HG03159 (cell line): ENCODE data around the gene EYS.
A peak's percentile ranks its signal among the peaks of the same experiment; 100 is the strongest.

Experiments used
- ATAC-seq: cut with Tn5 transposase; IDR thresholded peaks from one replicate; pipeline ENCODE4 v1.9.1; 2021; ENCODE audit warnings: mild to moderate bottlenecking, moderate library complexity; ENCODE audit not compliant: unreplicated experiment

EYS gene

DNA sequence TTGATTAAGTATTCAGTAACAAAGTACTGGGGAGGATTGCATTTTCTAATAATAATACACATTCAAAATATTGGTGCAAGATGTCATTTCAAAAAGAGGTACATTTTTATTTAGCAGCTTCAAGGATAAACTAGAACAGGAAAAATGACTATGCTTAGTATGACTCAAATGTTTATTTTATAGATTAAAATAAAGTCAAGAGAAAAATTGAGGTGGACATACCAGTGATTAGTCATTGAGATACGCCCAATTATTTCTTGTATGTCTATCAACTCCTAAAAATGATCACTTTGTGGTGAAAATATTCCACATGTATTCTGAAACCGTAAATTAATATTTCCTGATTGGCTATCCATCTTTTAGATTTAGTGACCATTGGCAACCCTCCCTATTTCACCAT is 1974.7 kb downstream of the EYS start:
- ATAC-seq: no peak

DNA sequence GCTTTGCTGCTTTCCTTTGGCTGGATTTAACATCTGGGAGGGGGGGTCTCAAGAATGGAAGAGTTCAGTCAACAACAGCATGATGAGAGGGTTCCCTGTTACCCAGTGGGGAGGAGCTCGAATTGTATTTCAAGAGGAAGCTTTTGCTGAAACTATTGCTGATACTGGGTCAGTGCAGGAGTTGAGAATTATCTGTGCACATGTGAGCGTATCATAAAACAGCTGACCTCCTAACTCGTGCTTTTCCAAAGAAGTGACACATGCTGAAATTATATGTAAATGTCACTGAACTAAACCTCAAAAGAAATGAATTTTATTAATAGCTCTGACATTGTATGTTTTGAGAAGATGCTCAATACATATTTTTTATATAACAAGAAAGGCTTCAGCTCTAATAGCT is 1975.1 kb downstream of the EYS start:
- ATAC-seq: no peak

DNA sequence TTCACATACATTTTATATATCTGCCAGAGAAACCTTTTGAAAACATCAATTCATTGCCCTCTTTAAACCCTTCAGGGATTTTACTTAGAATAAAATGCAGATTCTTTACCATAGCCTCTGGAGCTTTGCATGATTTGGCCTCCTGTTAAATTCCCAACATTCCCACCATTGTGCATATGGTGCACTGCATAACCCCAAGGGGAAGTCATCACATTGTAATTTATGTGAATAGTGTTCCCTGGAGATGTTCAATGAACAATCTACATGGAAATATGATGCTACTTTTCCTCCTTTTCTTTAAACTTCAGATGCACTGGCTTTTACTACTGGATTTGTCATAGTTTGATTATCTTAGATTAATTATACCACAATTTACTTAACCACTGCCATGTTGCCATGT is 1976.7 kb downstream of the EYS start:
- ATAC-seq: no peak

DNA sequence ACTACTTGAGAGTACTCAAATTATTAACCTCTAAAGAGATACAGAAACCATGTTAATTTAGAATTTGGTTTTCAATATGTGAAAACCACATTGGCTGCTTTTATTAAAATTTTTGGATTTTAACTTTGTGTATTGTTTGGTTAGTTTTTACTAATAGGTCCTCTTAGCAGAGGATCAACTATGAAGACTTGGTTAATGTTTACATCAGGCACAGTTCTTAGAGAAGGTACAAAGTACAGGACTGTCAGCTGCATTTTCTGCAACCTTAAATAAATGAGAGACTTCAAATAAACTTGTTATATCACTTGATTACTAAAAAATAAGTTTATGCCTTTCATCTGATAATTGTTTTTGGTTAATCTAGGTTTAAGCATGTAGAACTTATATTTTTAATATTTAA is 1982.3 kb downstream of the EYS start:
- ATAC-seq: no peak

DNA sequence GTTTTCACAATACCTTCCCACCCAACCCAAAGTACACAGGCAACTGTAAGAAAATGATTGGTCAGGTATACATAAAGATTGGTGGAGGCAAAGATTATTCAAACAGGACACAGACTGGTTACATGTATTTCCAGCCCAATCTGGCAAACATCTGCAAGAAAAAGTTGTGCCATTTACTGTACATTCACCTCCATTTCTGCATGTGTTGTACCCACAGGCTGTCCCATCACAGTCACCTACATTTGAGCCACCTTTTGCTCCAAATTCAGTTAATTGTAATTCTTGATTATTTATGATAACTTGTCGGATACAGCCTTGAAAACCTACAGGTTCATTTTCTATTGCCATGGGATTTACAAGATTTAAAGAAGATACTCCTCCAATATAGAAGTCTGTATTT is 1985.8 kb downstream of the EYS start:
- ATAC-seq: no peak

DNA sequence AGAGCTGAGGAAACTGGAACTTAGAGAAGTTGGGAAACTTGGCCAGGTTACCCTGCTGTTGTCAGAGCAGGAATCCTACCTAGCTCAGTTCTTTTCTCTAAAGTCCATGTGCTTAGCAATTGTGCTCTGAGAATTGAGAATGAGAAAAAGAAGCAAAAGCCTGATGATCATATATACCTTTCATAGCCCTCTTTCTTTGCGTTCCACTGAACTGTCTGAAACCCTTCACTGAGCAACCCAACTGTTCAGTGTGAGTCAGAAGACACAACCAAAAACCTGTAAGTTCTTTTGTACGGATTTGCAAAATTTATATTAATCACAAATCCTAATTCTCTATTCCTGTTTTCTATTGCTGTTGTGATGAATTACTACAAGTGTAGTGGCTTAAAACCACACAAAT is 1990.9 kb downstream of the EYS start:
- ATAC-seq: peak; percentile 46

DNA sequence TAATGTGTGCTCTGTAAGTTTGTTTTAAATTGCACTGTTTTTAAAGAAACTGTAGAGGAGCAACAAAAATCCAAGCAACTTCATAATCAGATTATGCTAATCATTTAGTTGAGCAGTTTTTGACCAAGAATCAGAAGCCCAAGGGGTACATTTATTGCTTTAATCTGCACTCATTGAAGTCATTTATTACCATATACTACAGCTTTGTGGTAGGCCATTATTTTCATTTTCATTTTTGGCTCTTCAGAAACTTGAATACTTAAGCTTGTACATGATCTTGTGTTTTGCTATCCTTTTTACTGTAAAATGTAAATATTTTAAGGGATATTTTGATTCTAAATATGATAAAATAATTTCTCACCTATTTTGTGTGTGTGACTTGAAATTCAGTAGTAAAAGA is 1992.9 kb downstream of the EYS start:
- peak; percentile 53 for ATAC-seq

DNA sequence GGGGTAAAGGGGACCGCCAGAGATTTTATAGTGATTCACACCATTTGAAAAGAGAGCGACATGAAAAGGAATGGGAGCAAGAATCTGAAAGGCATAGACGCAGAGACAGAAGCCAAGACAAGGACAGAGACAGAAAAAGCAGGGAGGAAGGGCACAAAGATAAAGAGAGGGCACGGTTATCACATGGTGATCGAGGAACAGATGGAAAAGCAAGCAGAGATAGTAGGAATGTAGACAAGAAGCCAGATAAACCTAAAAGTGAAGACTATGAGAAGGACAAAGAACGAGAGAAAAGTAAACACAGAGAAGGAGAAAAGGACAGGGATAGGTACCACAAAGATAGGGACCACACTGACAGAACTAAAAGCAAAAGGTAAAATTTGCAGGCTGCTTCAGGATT is 1993.7 kb downstream of the EYS start:
- no peak for ATAC-seq

DNA sequence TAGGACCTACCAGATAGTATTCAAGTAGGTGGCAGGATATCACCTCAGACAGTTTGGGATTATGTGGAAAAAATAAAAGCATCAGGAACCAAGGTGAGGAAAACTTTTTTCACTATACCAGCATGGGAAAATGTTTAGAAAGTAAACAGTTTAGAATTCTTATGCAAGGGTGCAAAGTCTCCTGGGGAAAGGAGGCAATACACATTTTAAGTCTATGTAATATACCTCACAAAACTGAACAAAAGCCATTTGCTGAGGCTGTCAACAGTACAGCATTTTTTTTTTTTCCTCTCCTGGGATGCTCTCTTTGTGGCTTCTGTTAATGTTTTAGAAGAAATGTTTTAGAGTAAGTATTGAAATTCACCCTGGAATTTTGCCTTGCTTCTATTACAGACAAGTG is 1997.9 kb downstream of the EYS start:
- ATAC-seq: no peak

DNA sequence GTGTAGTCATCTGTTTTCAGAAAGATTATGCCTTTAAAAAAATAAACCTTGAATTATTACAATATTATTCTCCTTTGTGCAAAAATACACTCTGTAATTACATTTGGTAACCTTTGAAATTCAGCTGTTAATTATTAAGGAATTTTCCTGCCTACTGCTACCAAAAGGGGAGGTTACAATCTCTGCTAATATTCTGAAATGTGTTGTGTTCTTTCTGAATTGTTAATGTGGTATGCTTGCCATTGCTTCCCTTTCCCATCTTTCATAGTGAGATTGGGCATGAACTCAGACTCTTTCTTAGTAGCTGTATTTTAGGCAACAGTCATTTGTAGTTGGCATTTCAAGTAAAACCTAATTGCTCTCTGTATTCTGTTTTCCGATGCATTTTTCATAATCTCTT is 1998.4 kb downstream of the EYS start:
- ATAC-seq: no peak

DNA sequence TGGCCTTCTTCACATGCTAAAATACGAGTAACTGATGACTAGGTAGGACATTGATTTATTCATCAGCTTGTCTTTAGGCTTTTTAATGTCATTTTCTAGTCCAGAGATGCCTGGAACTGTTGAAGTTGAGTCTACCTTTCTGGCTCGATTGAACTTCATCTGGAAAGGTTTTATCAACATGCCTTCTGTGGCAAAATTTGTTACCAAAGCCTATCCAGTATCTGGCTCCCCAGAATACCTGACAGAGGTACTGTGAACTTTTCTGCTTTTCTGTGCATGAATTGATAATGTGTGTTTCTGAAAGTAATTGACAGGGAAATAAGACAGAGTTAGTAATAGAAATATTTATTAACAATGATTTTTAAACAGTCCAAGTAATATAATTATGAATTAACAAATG is 2000.4 kb downstream of the EYS start:
- no peak for ATAC-seq

DNA sequence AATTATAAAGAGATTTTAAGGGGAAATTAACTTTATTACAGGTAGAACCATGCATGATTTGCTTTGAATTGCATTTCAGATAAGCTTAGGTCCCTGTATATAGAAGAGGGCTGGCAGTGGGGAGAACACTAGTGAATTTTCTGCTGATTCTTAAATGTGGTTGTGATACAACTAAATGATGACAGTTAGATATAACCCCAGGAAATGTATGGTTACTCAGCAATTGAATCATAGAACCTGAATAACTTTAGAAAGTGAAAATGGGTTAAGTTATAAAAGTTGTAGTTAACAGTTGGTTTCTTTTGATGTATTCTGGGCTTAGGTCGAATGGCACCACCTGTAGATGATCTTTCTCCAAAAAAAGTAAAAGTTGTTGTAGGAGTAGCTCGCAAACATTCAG is 2001.3 kb downstream of the EYS start:
- no peak for ATAC-seq

DNA sequence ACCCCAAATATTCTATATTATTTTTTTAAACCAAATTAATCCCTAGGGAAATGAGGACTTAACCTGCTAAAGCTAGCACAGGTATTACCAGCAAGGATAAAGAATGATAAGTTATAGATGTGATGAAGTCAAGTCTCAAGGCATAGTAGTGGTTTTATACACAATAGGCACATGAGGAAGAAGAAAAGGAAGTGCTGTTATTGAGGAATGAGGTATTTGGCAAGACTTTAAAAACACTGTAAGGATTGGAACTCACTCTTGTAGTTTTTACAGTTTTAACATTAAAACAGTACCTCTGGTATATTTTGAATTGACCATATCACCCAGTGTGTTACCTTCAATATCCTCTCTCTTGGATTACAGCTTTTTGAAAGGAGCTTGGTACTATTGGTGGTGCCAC is 2016.8 kb downstream of the EYS start:
- ATAC-seq: no peak

DNA sequence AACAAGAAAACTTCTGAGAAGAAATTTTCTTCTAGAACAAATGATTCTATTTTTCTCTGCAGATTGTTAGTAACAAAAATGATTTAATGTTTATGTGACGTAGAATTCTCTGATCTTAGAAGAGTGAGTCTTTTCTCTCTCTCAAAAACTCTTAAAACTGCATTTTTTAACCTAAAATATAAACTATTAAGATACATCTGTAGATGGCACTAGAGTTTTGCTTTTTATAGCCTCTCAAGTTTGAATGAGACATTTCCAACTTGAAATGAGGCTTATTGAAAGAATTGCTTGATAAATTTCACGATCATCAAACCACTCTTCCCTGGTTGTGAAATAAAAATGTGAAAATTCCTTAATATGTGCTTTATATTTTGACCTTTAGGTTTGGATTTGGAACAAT is 2017.6 kb downstream of the EYS start:
- ATAC-seq: no peak

DNA sequence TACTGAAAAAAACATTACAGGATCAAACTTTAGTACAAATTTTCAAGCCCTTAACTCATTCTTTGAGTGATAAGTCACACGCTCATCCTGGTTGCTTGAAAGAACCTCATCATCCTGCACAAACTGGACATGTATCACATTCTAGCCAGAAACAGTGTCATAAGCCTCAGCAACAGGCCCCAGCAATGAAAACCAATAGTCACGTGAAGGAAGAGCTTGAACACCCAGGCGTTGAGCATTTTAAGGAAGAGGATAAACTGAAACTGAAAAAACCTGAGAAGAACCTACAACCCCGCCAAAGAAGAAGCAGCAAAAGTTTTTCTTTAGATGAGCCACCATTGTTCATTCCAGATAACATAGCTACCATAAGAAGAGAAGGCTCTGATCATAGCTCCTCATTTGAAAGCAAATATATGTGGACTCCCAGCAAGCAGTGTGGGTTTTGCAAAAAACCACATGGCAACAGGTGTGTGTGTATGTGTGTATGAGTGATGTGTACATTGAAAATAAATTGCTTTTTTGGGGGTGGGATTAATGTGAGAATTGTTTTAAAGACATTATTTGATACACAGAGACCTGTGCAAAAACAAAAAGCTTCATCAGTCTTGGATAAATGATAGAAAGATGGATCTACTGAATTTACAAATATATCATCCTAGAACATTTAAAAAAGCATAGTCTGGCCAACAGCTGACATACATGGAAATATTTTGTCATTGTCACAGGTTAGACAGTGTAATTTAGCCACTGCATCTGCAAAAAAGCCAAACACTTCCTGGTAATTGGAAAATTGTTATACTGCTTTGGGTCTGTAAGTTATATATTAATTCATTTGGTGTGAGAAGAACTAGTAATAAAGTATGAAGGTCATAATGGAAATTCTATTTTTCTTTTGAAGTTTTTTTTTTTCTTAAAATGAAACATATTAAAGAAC is 2021.3 kb downstream of the EYS start:
- peak; percentile 92 for ATAC-seq

DNA sequence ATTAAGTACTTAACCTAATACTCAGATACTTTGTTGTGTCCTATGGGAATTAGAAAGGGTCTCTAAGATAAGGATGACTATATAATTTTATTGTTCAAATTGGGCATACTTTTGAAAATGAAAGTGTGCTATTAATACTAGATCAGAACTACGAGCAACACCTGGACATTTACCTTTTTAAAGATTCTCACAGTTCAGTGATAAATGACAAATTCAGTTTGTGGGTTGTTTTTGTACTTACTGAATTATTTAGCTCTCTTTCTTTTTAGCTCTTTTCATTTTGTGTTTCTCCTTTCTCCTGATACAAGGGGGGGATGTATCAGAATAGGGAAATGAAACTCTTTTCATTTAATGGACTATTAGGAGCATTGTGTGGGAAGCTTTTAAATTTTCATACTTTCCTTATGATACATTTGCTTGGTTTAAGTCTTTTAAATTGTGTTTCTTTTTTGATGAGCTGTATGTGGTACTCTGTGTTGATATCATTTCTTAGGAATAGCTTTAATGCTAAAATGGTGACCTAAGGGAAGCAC is 2023.9 kb downstream of the EYS start:
- ATAC-seq: no peak

DNA sequence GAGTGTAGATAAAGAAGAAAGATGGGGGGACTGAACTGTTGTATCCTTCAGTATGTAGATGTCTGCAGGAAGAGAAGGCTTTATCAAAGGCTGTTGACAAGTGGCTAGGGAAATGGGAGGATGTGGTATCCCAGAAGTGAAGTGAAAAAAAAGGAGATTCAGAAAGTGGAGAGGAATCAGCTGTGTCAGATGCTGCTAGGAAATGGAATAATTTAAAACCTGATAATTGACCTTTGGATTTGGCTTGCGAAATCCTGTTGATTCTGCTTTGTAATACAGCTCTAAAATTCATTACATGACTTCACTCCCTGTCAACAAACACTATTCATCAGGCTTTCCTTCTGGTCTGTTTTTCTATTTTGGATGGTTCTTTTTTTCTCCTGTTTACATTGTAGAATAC is 2029.7 kb downstream of the EYS start:
- no peak for ATAC-seq

DNA sequence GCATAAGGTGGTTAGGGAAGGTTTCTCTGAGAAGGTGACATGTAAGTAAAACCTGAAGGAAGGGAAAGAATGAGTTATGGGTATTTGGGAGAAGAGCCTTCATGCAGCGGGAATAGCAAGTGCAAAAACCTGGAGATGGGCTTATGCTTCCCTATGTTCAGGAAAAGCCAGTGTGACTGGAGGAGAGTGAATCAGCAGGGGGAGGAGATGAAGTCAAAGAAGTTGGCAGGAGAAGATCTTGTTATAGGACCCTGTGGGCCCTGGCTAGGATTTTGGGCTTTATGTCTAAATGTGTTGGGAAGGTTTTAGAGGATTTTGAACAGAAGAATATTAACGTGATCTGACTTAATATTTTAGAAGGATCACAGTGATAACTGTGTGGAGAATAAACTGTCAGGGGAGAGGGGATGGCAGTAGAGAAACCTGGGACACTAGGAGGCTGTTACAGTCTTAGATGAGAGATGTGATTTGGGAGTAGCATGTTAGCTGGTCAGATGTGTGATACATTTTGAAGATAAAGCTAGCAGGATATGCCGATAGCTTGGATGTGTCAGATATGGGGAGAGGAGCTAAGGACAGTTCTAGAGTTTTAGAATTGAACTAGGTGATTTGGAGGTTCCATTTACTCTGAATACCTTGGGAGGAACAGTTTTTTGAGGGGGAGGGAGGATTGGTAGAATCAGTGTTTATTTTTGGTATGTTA is 2030.5 kb downstream of the EYS start:
- ATAC-seq: no peak

DNA sequence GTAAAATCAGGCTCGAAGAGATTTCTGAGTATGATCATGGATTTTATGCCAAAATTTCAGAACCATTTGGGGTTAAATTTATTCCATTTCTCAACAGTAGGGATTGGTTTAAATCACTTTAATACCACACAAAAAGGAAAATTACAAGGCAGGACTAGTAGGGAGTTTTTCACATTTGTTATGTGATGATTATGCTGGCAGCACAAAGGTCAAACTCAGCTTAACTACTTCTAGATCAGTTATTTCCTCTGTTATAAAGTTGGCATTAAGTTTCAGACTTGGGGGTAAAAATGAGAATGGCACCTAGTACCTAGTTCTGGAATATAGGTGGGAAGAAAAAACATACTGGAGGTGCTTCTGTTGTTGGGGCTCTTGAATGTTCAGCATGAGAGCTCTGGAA is 2031.9 kb downstream of the EYS start:
- ATAC-seq: no peak

DNA sequence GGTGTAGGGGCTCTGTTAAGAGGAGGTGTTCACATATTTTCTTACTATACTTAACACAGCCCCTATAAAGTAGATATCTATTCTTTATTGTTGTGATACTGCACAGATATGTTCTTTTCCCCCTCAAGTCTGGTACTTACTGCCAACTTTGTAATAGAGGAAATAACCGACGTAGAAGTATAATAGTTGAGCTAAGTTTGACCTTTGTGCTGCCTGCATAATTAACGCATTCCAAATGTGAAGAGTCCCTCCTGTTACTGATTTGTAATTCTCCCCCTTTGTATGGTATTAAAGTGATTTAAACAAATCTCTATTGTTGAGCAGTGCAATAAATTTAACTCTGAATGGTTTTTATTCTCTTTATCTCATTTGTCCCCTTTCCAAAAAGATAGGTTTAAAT is 2032.4 kb downstream of the EYS start:
- no peak for ATAC-seq

DNA sequence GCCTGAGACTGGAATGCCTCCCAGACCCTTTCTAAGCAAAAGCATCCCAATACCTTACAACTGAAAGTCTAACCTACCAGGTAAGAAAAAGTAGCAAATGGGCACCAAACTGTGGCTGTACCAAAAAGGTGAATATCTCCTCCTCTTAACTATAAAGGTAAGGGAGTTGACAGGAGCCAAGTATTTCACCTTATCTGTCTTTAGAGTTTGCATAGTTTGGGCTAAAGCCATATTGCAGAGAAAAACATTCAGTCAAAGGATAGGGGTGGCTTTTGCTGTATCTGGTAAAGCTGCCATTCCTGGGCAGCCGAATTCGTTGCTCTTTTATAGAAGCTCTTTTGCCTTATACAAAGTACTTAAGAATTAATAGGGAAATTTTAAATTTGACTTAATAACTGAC is 2033.3 kb downstream of the EYS start:
- ATAC-seq: no peak

DNA sequence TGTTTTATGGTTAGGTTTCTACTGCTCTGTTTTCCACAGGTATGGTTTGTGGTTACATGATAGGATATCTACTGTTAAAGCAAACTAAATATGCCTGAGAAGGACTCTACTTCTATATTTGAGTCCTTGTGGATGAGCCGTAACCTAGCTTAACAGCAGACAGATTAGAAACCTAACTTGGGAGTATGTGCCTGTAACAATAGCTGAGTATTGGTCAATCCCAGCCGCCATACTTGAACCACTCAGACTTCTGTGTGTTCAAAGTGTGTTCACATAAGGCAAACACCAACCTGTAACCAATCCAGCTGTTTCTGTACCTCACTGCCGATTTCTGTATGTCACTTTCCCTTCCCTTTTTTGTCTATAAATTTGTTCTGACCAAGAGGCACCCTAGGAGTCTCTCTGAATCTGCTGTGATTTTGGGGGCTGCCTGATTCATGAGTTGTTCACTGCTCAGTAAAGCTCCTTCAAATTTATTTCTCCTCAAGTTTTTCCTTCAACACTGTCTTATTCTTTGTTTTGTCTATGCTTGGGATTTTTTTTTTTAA is 2034.4 kb downstream of the EYS start:
- ATAC-seq: no peak
